ENCODE results near the gene RPTOR. TPM values are rescaled to one million over a fixed set of nuclear protein-coding genes. Genes with fewer than 3 reads are reported as not detected.

RPTOR gene
- total RNA-seq, 1 experiment from 2014 or later = 66.7 TPM

GRCh38 chr17:80729016-80729415 is 184.4 kb downstream of the RPTOR start:
- POLR2A ChIA-PET = no interaction called here
- no peaks in the 10 kb centered on the region for H3K9me3 Mint-ChIP-seq (ENCODE audit: unreplicated experiment)
- no peak overlapping the region for H3K4me3 ChIP-seq (ENCODE audit: low read depth, low read length)
- H3K27me3 ChIP-seq (replicated peaks; ENCODE audit: control insufficient read depth, insufficient read depth, low read length) = no peaks in the 10 kb centered on the region
- H3K4me3 Mint-ChIP-seq (ENCODE audit: unreplicated experiment) = no peak overlapping the region
- H3K9me3 ChIP-seq = no peaks in the 10 kb centered on the region
- H3K36me3 ChIP-seq (ENCODE audit: control insufficient read depth, insufficient read depth, low read length) = no peaks in the 10 kb centered on the region
- intact Hi-C loops (cut with micrococcal nuclease; ENCODE audit: unreplicated experiment) = no loop called here
- TF ChIP-seq CTCF (IDR thresholded peaks at IDR 0.05; ENCODE audit: insufficient read depth in 1 of 2, low read depth in 1 of 2, low read length in 1 of 2, severe bottlenecking in 1 of 2, unreplicated experiment in 1 of 2) = no peak
- H3K27me3 Mint-ChIP-seq (ENCODE audit: insufficient read depth, unreplicated experiment) = no peaks in the 10 kb centered on the region
- H3K4me1 Mint-ChIP-seq (ENCODE audit: low read depth, unreplicated experiment) = no peaks in the 10 kb centered on the region
- no peaks in the 10 kb centered on the region for H3K4me1 ChIP-seq
- no peak overlapping the region for H3K27ac Mint-ChIP-seq (ENCODE audit: unreplicated experiment)
- CTCF ChIA-PET = no interaction called here
- BruUV-seq (replicated peaks) = no TSS peak
- H3K36me3 Mint-ChIP-seq (ENCODE audit: insufficient read depth, unreplicated experiment) = peaks cover 21% of the 10 kb centered on the region
- no peak for DNase-seq

- BruUV-seq (replicated peaks) = no TSS peak
- no peak overlapping the region for H3K27ac Mint-ChIP-seq (ENCODE audit: unreplicated experiment)
- Histone ChIP-seq H3K4me1 (no peaks in the 10 kb centered on the region), H3K27me3 (replicated peaks; ENCODE audit: control insufficient read depth, insufficient read depth, low read length) (no peaks in the 10 kb centered on the region), H3K36me3 (ENCODE audit: control insufficient read depth, insufficient read depth, low read length) (no peaks in the 10 kb centered on the region), H3K9me3 (no peaks in the 10 kb centered on the region), H3K4me3 (ENCODE audit: low read depth, low read length) (no peak overlapping the region)
- no peak for DNase-seq
- no peaks in the 10 kb centered on the region for H3K9me3 Mint-ChIP-seq (ENCODE audit: unreplicated experiment)
- POLR2A ChIA-PET = no interaction called here
- CTCF ChIA-PET = no interaction called here
- no peak overlapping the region for H3K4me3 Mint-ChIP-seq (ENCODE audit: unreplicated experiment)
- no peaks in the 10 kb centered on the region for H3K27me3 Mint-ChIP-seq (ENCODE audit: insufficient read depth, unreplicated experiment)
- TF ChIP-seq CTCF (IDR thresholded peaks at IDR 0.05; ENCODE audit: insufficient read depth in 1 of 2, low read depth in 1 of 2, low read length in 1 of 2, severe bottlenecking in 1 of 2, unreplicated experiment in 1 of 2) = no peak
- H3K4me1 Mint-ChIP-seq (ENCODE audit: low read depth, unreplicated experiment) = no peaks in the 10 kb centered on the region
- intact Hi-C loops (cut with micrococcal nuclease; ENCODE audit: unreplicated experiment) = no loop called here
- H3K36me3 Mint-ChIP-seq (ENCODE audit: insufficient read depth, unreplicated experiment) = peaks cover 24% of the 10 kb centered on the region
These were observed 185.1 kb downstream of the RPTOR start for GRCh38 chr17:80729761-80730160.

DNA sequence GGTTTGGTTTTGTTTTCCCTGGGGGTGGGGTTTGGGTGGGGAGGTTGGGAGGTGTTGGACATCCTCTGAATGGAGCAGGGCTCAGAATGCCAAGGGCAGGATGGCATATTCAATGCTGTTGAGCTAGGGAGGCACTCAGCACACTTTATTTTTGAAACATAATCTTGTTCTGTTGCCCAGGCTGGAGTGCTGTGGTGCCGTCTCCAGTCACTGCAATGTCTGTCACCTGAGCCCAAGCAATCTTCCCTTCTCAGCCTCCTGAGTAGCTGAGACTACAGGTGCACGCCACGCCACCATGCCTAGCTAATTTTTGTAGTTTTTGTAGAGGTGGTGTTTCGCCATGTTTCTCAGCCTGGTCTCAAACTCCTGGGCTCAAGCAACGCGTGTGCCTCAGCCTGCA is 186.1 kb downstream of the RPTOR start:
- no peak for DNase-seq
- H3K27ac Mint-ChIP-seq (ENCODE audit: unreplicated experiment) = no peak overlapping the region

More for the DNA sequence above, 186.1 kb downstream of the RPTOR start:
- Mint-ChIP-seq H3K9me3 (ENCODE audit: unreplicated experiment) (no peaks in the 10 kb centered on the region), H3K27me3 (ENCODE audit: insufficient read depth, unreplicated experiment) (no peaks in the 10 kb centered on the region), H3K4me1 (ENCODE audit: low read depth, unreplicated experiment) (no peaks in the 10 kb centered on the region), H3K4me3 (ENCODE audit: unreplicated experiment) (no peak overlapping the region), H3K36me3 (ENCODE audit: insufficient read depth, unreplicated experiment) (peaks cover 24% of the 10 kb centered on the region)
- Histone ChIP-seq H3K27me3 (replicated peaks; ENCODE audit: control insufficient read depth, insufficient read depth, low read length) (no peaks in the 10 kb centered on the region), H3K36me3 (ENCODE audit: control insufficient read depth, insufficient read depth, low read length) (no peaks in the 10 kb centered on the region), H3K9me3 (no peaks in the 10 kb centered on the region), H3K4me1 (no peaks in the 10 kb centered on the region), H3K4me3 (ENCODE audit: low read depth, low read length) (no peak overlapping the region)
- BruUV-seq (replicated peaks) = no TSS peak
- CTCF ChIA-PET = no interaction called here
- POLR2A ChIA-PET = no interaction called here
- intact Hi-C loops (cut with micrococcal nuclease; ENCODE audit: unreplicated experiment) = no loop called here
- TF ChIP-seq CTCF (IDR thresholded peaks at IDR 0.05; ENCODE audit: insufficient read depth in 1 of 2, low read depth in 1 of 2, low read length in 1 of 2, severe bottlenecking in 1 of 2, unreplicated experiment in 1 of 2) = no peak
